GM18519 (cell line): ENCODE results near the gene NSD2.
"Not testable (repeated sequence)": the region's sequence is repeated elsewhere in the genome, so short reads cannot be mapped to it uniquely, and the experiment has no call there.

Experiments used
- ATAC-seq: cut with Tn5 transposase; IDR thresholded peaks from one replicate; pipeline ENCODE4 v1.9.1; 2021; ENCODE audit warnings: mild to moderate bottlenecking, moderate library complexity; ENCODE audit not compliant: unreplicated experiment, low FRiP score

Gene NSD2

GRCh38 chr4:2031161-2031560, 160.0 kb downstream of the NSD2 start:
- ATAC-seq: not testable (repeated sequence)
